A673 (cell line): Measurements from ENCODE around the gene SLC41A2. TPM values are rescaled to one million over a fixed set of nuclear protein-coding genes. Genes with fewer than 3 reads are reported as not detected.

Experiments
- BruUV-seq: library from RNA; stranded (reverse); fragments of 400-500 nt; replicated peaks from 2 replicates; lab custom pipeline; 2021; lab: Mats Ljungman, UMichigan
- CTCF ChIA-PET: fragments of 300-600 bp; sonication (Branson Sonifier 250); formaldehyde crosslinking; loops from one replicate; lab custom pipeline; 2022; ENCODE audit warnings: antibody characterized with exemption; lab: Charles Lee
- POLR2A ChIA-PET: fragments of 300-600 bp; sonication (Branson Sonifier 250); formaldehyde crosslinking; loops from one replicate; lab custom pipeline; 2022; ENCODE audit warnings: antibody characterized with exemption; ENCODE audit not compliant: low non-redundant PET; lab: Charles Lee
- DNase-seq: peaks from one replicate; pipeline ENCODE4 v3.0.0-alpha.2; 2015; ENCODE audit warnings: low spot score
- H3K27ac ChIP-seq: fragments of 200-600 bp; sonication (generic); 2 replicates; pipeline ENCODE4 v1.5.1; 2016; ENCODE audit warnings: mixed run types, low read depth, mild to moderate bottlenecking, mixed read lengths, antibody characterized with exemption, low read length; ENCODE audit not compliant: poor library complexity, severe bottlenecking
- H3K27me3 ChIP-seq: fragments of 200-600 bp; sonication (generic); replicated peaks from 2 replicates; pipeline ENCODE4 v1.6.1; 2017; ENCODE audit warnings: mixed run types, low read depth, mild to moderate bottlenecking, mixed read lengths, antibody characterized with exemption, low read length; ENCODE audit not compliant: insufficient read depth, poor library complexity
- H3K36me3 ChIP-seq: fragments of 200-600 bp; sonication (generic); 2 replicates; pipeline ENCODE4 v1.6.1; 2016; ENCODE audit warnings: mixed run types, mild to moderate bottlenecking, mixed read lengths, antibody characterized with exemption, low read length; ENCODE audit not compliant: insufficient read depth, poor library complexity, severe bottlenecking
- H3K4me1 ChIP-seq: fragments of 200-600 bp; sonication (generic); 2 replicates; pipeline ENCODE4 v1.6.1; 2017; ENCODE audit warnings: mixed run types, mild to moderate bottlenecking, mixed read lengths, antibody characterized with exemption, low read length; ENCODE audit not compliant: insufficient read depth, poor library complexity, severe bottlenecking
- H3K4me3 ChIP-seq: fragments of 200-600 bp; sonication (generic); 2 replicates; pipeline ENCODE4 v1.5.1; 2016; ENCODE audit warnings: low read depth, mixed run types, mild to moderate bottlenecking, mixed read lengths, low read length; ENCODE audit not compliant: poor library complexity, severe bottlenecking
- H3K9me3 ChIP-seq: fragments of 200-600 bp; sonication (generic); 2 replicates; pipeline ENCODE4 v1.6.1; 2016; ENCODE audit warnings: mixed run types, low read depth, mild to moderate bottlenecking, mixed read lengths, antibody characterized with exemption, low read length; ENCODE audit not compliant: poor library complexity, severe bottlenecking
- CTCF ChIP-seq: fragments of 300-800, 200-600 bp; sonication (generic); conservative IDR thresholded peaks from 2 replicates; pipeline ENCODE4 v1.5.1; 2017; ENCODE audit warnings: low read depth, mild to moderate bottlenecking, antibody characterized with exemption, low read length, moderate library complexity, mixed read lengths
- EZH2 ChIP-seq: fragments of 200-600 bp; sonication (generic); IDR thresholded peaks from 2 replicates; pipeline ENCODE4 v1.6.1; 2017; ENCODE audit warnings: borderline replicate concordance, low read depth, mild to moderate bottlenecking, mixed read lengths, antibody characterized with exemption, low read length; ENCODE audit not compliant: poor library complexity, severe bottlenecking
- intact Hi-C: fragments of 100-400 bp; cut with micrococcal nuclease; formaldehyde crosslinking; loops from one replicate; pipeline ENCODE4 v1.10.0; 2022; ENCODE audit not compliant: unreplicated experiment
- total RNA-seq: library from RNA; stranded (reverse); gene quantifications from 2 replicates; pipeline ENCODE4 v1.2.3, GENCODE V29; 2021

The SLC41A2 gene
- total RNA-seq, 1 experiment from 2014 or later = 0.24 TPM

GRCh38 chr12:104964856-104965205 lies 6.7 kb upstream of the SLC41A2 start:
- intact Hi-C loops = no loop called here
- Histone ChIP-seq H3K36me3 (no peaks in the 10 kb centered on the region), H3K9me3 (no peaks in the 10 kb centered on the region), H3K27me3 (peaks cover 21% of the 10 kb centered on the region), H3K4me1 (no peaks in the 10 kb centered on the region), H3K4me3 (no peak overlapping the region), H3K27ac (no peak overlapping the region)
- ChIA-PET CTCF (no interaction called here), POLR2A (no interaction called here)
- DNase-seq = no peak
- no peak for TF ChIP-seq CTCF
- no peak for TF ChIP-seq EZH2
- no TSS peak for BruUV-seq

- ChIA-PET CTCF (no interaction called here), POLR2A (no interaction called here)
- no peaks in the 10 kb centered on the region for H3K9me3 ChIP-seq
- H3K4me1 ChIP-seq = no peaks in the 10 kb centered on the region
- intact Hi-C loops = no loop called here
- TF ChIP-seq CTCF (no peak), EZH2 (no peak)
- H3K4me3 ChIP-seq = no peak overlapping the region
- no peaks in the 10 kb centered on the region for H3K36me3 ChIP-seq
- no TSS peak for BruUV-seq
- no peak overlapping the region for H3K27ac ChIP-seq
- peaks cover 21% of the 10 kb centered on the region for H3K27me3 ChIP-seq
- no peak for DNase-seq
Measured at GRCh38 chr12:104964167-104964855, 6.2 kb upstream of the SLC41A2 start.

GRCh38 chr12:104963757-104964156 lies 5.7 kb upstream of the SLC41A2 start:
- DNase-seq = no peak
- ChIA-PET POLR2A (no interaction called here), CTCF (no interaction called here)
- Histone ChIP-seq H3K36me3 (no peaks in the 10 kb centered on the region), H3K4me3 (no peak overlapping the region), H3K27me3 (peaks cover 21% of the 10 kb centered on the region), H3K4me1 (no peaks in the 10 kb centered on the region), H3K27ac (no peak overlapping the region), H3K9me3 (no peaks in the 10 kb centered on the region)
- no peak for TF ChIP-seq EZH2
- TF ChIP-seq CTCF = no peak
- BruUV-seq = no TSS peak
- intact Hi-C loops = no loop called here
